Tibial nerve (tissue), 3 donors: ENCODE data around the gene FLRT2.

ENCODE experiments used
- POLR2A ChIP-seq, 2 donors: fragments of 450-650 bp; IDR thresholded peaks; one replicate each; pipeline ENCODE4 v1.6.1; 2017; ENCODE audit warnings: antibody characterized with exemption in 2 of 2, mild to moderate bottlenecking in 2 of 2, moderate library complexity in 2 of 2
- TF ChIP-seq, protein P1 (sequence below), 5 experiments: fragments of 200-600 bp in 3 of 5; fragments of 450-650 bp in 2 of 5; sonication (generic) in 3 of 5; IDR thresholded peaks; one replicate each; pipeline ENCODE4 v1.5.1; 2016 to 2019; ENCODE audit warnings: antibody characterized with exemption in 5 of 5, mild to moderate bottlenecking in 3 of 5, moderate library complexity in 2 of 5

DNA sequence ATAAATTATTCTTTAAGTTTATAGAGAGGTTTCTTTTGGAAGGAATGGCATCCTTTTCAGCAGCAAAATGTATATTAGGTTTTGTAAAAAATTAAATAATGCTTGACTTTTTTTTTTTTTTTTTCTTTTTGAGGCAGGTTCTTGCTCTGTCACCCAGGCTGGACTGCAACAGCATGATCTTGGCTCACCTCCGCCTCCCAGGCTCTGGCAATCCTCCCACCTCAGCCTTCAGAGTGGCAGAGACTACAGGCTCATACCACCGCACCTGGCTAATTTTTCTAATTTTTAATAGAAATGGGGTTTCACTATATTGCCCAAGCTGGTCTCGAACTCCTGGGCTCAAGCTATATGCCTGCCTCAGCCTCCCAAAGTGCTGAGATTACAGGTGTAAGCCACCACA, 89.0 kb downstream of the FLRT2 start:
- TF ChIP-seq, protein P1, sequence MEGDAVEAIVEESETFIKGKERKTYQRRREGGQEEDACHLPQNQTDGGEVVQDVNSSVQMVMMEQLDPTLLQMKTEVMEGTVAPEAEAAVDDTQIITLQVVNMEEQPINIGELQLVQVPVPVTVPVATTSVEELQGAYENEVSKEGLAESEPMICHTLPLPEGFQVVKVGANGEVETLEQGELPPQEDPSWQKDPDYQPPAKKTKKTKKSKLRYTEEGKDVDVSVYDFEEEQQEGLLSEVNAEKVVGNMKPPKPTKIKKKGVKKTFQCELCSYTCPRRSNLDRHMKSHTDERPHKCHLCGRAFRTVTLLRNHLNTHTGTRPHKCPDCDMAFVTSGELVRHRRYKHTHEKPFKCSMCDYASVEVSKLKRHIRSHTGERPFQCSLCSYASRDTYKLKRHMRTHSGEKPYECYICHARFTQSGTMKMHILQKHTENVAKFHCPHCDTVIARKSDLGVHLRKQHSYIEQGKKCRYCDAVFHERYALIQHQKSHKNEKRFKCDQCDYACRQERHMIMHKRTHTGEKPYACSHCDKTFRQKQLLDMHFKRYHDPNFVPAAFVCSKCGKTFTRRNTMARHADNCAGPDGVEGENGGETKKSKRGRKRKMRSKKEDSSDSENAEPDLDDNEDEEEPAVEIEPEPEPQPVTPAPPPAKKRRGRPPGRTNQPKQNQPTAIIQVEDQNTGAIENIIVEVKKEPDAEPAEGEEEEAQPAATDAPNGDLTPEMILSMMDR (IDR thresholded peaks at IDR 0.05): no peak
- no peak for TF ChIP-seq POLR2A (IDR thresholded peaks at IDR 0.05)
